A549 (cell line): ENCODE results near the gene CUL1. TPM values are rescaled to one million over a fixed set of nuclear protein-coding genes. Genes with fewer than 3 reads are reported as not detected.

Experiments used
- ATAC-seq, 2 experiments: fragments of 200-7000 bp in 1 of 2; fragments of >200 bp in 1 of 2; cut with Nextera tagmentation in 1 of 2; cut with Tn5 transposase in 1 of 2; 3 replicates each; pipeline versions ENCODE4 v1.8.0 to v1.9.1; 2018 to 2020; ENCODE audit warnings: mild to moderate bottlenecking in 1 of 2, moderate library complexity in 1 of 2
- CTCF ChIA-PET: fragments of 300-600 bp; sonication (Branson Sonifier 250); formaldehyde crosslinking; extraction: SDS; loops from one replicate; lab custom pipeline; 2021; ENCODE audit warnings: antibody characterized with exemption, inconsistent platforms; lab: Yijun Ruan, JAX
- POLR2A ChIA-PET: fragments of 350-600 bp; formaldehyde crosslinking; extraction: SDS; loops from one replicate; lab custom pipeline; 2021; ENCODE audit warnings: antibody characterized with exemption, inconsistent platforms; lab: Yijun Ruan, JAX
- DNase-seq, 2 experiments: peaks; one replicate each; pipeline versions ENCODE4 v3.0.0 to v3.0.0-alpha.2; 2011 to 2016; ENCODE audit warnings: low read depth in 1 of 2, low spot score in 1 of 2
- FAIRE-seq: peaks from 2 replicates; lab custom pipeline; 2011; peaks lifted over from hg19 to GRCh38; lab: Jason Lieb, UNC
- H3K27ac ChIP-seq, 2 experiments: fragments of >200 bp; sonication (Bioruptor Twin); formaldehyde crosslinking; 3 replicates each; pipeline ENCODE4 v1.5.1; 2016 to 2017
- H3K4me1 ChIP-seq: fragments of >200 bp; sonication (Bioruptor Twin); formaldehyde crosslinking; 3 replicates; pipeline ENCODE4 v1.6.1; 2016
- H3K4me2 ChIP-seq: fragments of >200 bp; sonication (Bioruptor Twin); formaldehyde crosslinking; 3 replicates; pipeline ENCODE4 v1.6.1; 2016
- H3K4me3 ChIP-seq: fragments of >200 bp; sonication (Bioruptor Twin); formaldehyde crosslinking; 3 replicates; pipeline ENCODE4 v1.5.1; 2016
- H3K9me3 ChIP-seq: fragments of >200 bp; sonication (Bioruptor Twin); formaldehyde crosslinking; 3 replicates; pipeline ENCODE4 v1.6.1; 2016
- CBX8 ChIP-seq: fragments of 200-600 bp; sonication (generic); IDR thresholded peaks from 2 replicates; pipeline ENCODE4 v1.6.1; 2016
- CEBPB ChIP-seq, 2 experiments: fragments of >200 bp in 1 of 2; sonication (Bioruptor Twin) in 1 of 2; formaldehyde crosslinking in 1 of 2; IDR thresholded peaks; 2 replicates each; pipeline ENCODE4 v1.6.1; 2012 to 2016
- EHF ChIP-seq: fragments of 250-450 bp; sonication (Bioruptor Pico); IDR thresholded peaks from 2 replicates; pipeline ENCODE4 v1.5.0; 2020; ENCODE audit warnings: mild to moderate bottlenecking
- EHMT2 ChIP-seq: fragments of 200-600 bp; sonication (generic); IDR thresholded peaks from 2 replicates; pipeline ENCODE4 v1.6.1; 2016; ENCODE audit warnings: antibody characterized with exemption, low read depth, mild to moderate bottlenecking, moderate library complexity
- ELK1 ChIP-seq: fragments of 150-350 bp; IDR thresholded peaks from 2 replicates; pipeline ENCODE4 v1.6.1; 2014; ENCODE audit warnings: low read depth, mild to moderate bottlenecking, low read length
- EP300 ChIP-seq, 2 experiments: fragments of >200 bp; sonication (Bioruptor Twin); formaldehyde crosslinking; IDR thresholded peaks; 2 replicates in 1 of 2; 3 replicates in 1 of 2; pipeline ENCODE4 v1.6.1; 2016 to 2017
- ESRRA ChIP-seq: fragments of 150-350 bp; IDR thresholded peaks from 2 replicates; pipeline ENCODE4 v1.6.1; 2014; ENCODE audit warnings: mild to moderate bottlenecking, low read length, borderline replicate concordance
- FOSL2 ChIP-seq, 2 experiments: fragments of 450-650 bp in 1 of 2; fragments of >200 bp in 1 of 2; sonication (Bioruptor Twin) in 1 of 2; formaldehyde crosslinking; IDR thresholded peaks; 2 replicates each; pipeline versions ENCODE4 v1.5.0 to v1.6.1; 2016 to 2020; ENCODE audit warnings: mild to moderate bottlenecking in 1 of 2, moderate library complexity in 1 of 2
- FOXS1 ChIP-seq: fragments of 250-450 bp; sonication (Bioruptor Pico); IDR thresholded peaks from 2 replicates; pipeline ENCODE4 v1.5.0; 2020; ENCODE audit warnings: mild to moderate bottlenecking, moderate library complexity
- GATA3 ChIP-seq: IDR thresholded peaks from 2 replicates; pipeline ENCODE4 v1.6.1; 2012; ENCODE audit warnings: borderline replicate concordance
- HDAC2 ChIP-seq: fragments of 200-600 bp; sonication (generic); IDR thresholded peaks from 2 replicates; pipeline ENCODE4 v1.6.1; 2016
- HES2 ChIP-seq: fragments of >200 bp; sonication (Bioruptor Twin); formaldehyde crosslinking; IDR thresholded peaks from 2 replicates; pipeline ENCODE4 v1.6.1; 2016
- HMGXB4 ChIP-seq: fragments of 250-450 bp; sonication (Bioruptor Pico); IDR thresholded peaks from 2 replicates; pipeline ENCODE4 v1.5.0; 2021; ENCODE audit warnings: mild to moderate bottlenecking, moderate library complexity, borderline replicate concordance
- KDM1A ChIP-seq: fragments of 200-600 bp; sonication (generic); IDR thresholded peaks from 2 replicates; pipeline ENCODE4 v1.6.1; 2016; ENCODE audit warnings: low read depth, mild to moderate bottlenecking
- KDM5A ChIP-seq: fragments of 200-600 bp; sonication (generic); IDR thresholded peaks from 2 replicates; pipeline ENCODE4 v1.6.1; 2016; ENCODE audit warnings: antibody characterized with exemption, mild to moderate bottlenecking
- MAX ChIP-seq: IDR thresholded peaks from 2 replicates; pipeline ENCODE4 v1.6.1; 2012
- NFE2L2 ChIP-seq: fragments of 150-350 bp; conservative IDR thresholded peaks from 2 replicates; pipeline ENCODE4 v1.6.1; 2014; ENCODE audit warnings: low read length
- PHF8 ChIP-seq: fragments of 200-600 bp; sonication (generic); IDR thresholded peaks from 2 replicates; pipeline ENCODE4 v1.6.1; 2016; ENCODE audit warnings: low read depth, mild to moderate bottlenecking, antibody characterized with exemption, moderate library complexity, borderline replicate concordance
- POLR2A ChIP-seq: IDR thresholded peaks from 2 replicates; pipeline ENCODE4 v1.6.1; 2012; ENCODE audit warnings: mild to moderate bottlenecking, low read length
- POLR2AphosphoS2 ChIP-seq: conservative IDR thresholded peaks from 2 replicates; pipeline ENCODE4 v1.6.1; 2012; ENCODE audit warnings: low read length, improper control_type of control experiment, inconsistent platforms
- RFX5 ChIP-seq: fragments of 450-650 bp; IDR thresholded peaks from 2 replicates; pipeline ENCODE4 v1.7.1; 2014; ENCODE audit warnings: antibody characterized with exemption, mild to moderate bottlenecking, moderate library complexity
- SMC3 ChIP-seq: fragments of >200 bp; sonication (Bioruptor Twin); formaldehyde crosslinking; IDR thresholded peaks from 3 replicates; pipeline ENCODE4 v1.6.1; 2018; ENCODE audit warnings: inconsistent platforms
- TFCP2L1 ChIP-seq: fragments of 250-450 bp; sonication (Bioruptor Pico); IDR thresholded peaks from 2 replicates; pipeline ENCODE4 v1.5.0; 2021; ENCODE audit warnings: mild to moderate bottlenecking
- ZFP36 ChIP-seq: fragments of 450-650 bp; IDR thresholded peaks from 2 replicates; pipeline ENCODE4 v1.6.1; 2014; ENCODE audit warnings: borderline replicate concordance; ENCODE audit not compliant: partially characterized antibody
- ZSCAN20 ChIP-seq: fragments of 250-450 bp; sonication (Bioruptor Pico); IDR thresholded peaks from 2 replicates; pipeline ENCODE4 v1.8.0; 2022; ENCODE audit warnings: mild to moderate bottlenecking, moderate library complexity
- WGBS: methylation state at CpG from one replicate; pipeline ENCODE4 v1.1.6; 2017; ENCODE audit errors: missing lambda C conversion rate; 5-methylcytosine and 5-hydroxymethylcytosine counted together
- polyA plus RNA-seq, 4 experiments: library from polyadenylated mRNA; depleted of rRNA in 3 of 4; stranded (reverse); fragments of >200 nt; fragmentation: RNase III in 1 of 4; extraction: RNeasy Plus Mini Kit Qiagen cat#74134 plus additional on column Dnase treatment in 1 of 4; gene quantifications; 2 replicates in 3 of 4; 3 replicates in 1 of 4; pipeline ENCODE4 v1.2.3, GENCODE V29; 2011 to 2017

Gene CUL1
- polyA plus RNA-seq, 2 of the 4 experiments (the other 2 are of a cell fraction) = 57.9 to 70.6 TPM

- WGBS = 96% methylated on average over 7 of the region's 7 CpGs
- no peak overlapping the region for H3K4me2 ChIP-seq
- TF ChIP-seq ELK1 (no peak), HMGXB4 (CRISPR knock-in tag) (no peak), RFX5 (no peak), FOXS1 (CRISPR knock-in tag) (no peak), TFCP2L1 (CRISPR knock-in tag) (no peak), EHF (CRISPR knock-in tag) (no peak), CEBPB (IDR thresholded peaks at IDR 0.05) (no peak), ZSCAN20 (no peak), EP300 (IDR thresholded peaks at IDR 0.05) (no peak), HDAC2 (no peak), MAX (no peak), SMC3 (no peak), CBX8 (no peak), EHMT2 (no peak), ZFP36 (no peak), POLR2A (no peak), FOSL2 (IDR thresholded peaks at IDR 0.05) (no peak), FOSL2 (CRISPR knock-in tag; IDR thresholded peaks at IDR 0.05) (no peak), KDM5A (no peak)
- H3K27ac ChIP-seq = no peak overlapping the region
- H3K9me3 ChIP-seq = no peaks in the 10 kb centered on the region
- ATAC-seq (no peak), FAIRE-seq (no peak), DNase-seq (no peak)
- POLR2A ChIA-PET = interaction anchor here (0.5 kb wide), 1 partner anchor 160 kb away, joined by 3 read pairs; no protein-coding TSS in a partner anchor
- CTCF ChIA-PET = interaction anchor here (0.6 kb wide), 2 partner anchors 18 to 156 kb away, joined by 3 read pairs; no protein-coding TSS in a partner anchor
- no peaks in the 10 kb centered on the region for H3K4me1 ChIP-seq
- no peak overlapping the region for H3K4me3 ChIP-seq
These were observed 107.5 kb downstream of the CUL1 start for GRCh38 chr7:148806187-148806586.

GRCh38 chr7:148807436-148807835, 108.7 kb downstream of the CUL1 start:
- 89% methylated on average over 4 of the region's 4 CpGs for WGBS
- CTCF ChIA-PET = interaction anchor here (1.1 kb wide), 1 partner anchor 20 kb away, joined by 5 read pairs; no protein-coding TSS in a partner anchor
- DNase-seq (no peak), ATAC-seq (no peak), FAIRE-seq (no peak)
- no peaks in the 10 kb centered on the region for H3K9me3 ChIP-seq
- POLR2A ChIA-PET = no interaction called here
- H3K27ac ChIP-seq = no peak overlapping the region
- no peak overlapping the region for H3K4me3 ChIP-seq
- no peaks in the 10 kb centered on the region for H3K4me1 ChIP-seq
- no peak overlapping the region for H3K4me2 ChIP-seq
- TF ChIP-seq SMC3 (no peak), NFE2L2 (no peak), PHF8 (no peak), POLR2AphosphoS2 (no peak), KDM1A (no peak), RFX5 (no peak), ESRRA (no peak), HES2 (no peak)

GRCh38 chr7:148809856-148810255, 111.2 kb downstream of the CUL1 start:
- no peaks in the 10 kb centered on the region for H3K9me3 ChIP-seq
- CTCF ChIA-PET = no interaction called here
- TF ChIP-seq GATA3 (no peak), CEBPB (IDR thresholded peaks at IDR 0.05) (no peak), ESRRA (no peak)
- no peak overlapping the region for H3K4me3 ChIP-seq
- ATAC-seq (peak in 1 of 2 experiments; percentile 55; a peak in 4 of 6 replicates), DNase-seq (no peak), FAIRE-seq (no peak)
- H3K4me1 ChIP-seq = no peaks in the 10 kb centered on the region
- 85% methylated on average over 4 of the region's 4 CpGs for WGBS
- no peak overlapping the region for H3K27ac ChIP-seq
- no peak overlapping the region for H3K4me2 ChIP-seq
- POLR2A ChIA-PET = no interaction called here
